Neural cell (in vitro differentiated cells): Measurements from ENCODE around the gene NDUFA8. TPM values are rescaled to one million over a fixed set of nuclear protein-coding genes. Genes with fewer than 3 reads are reported as not detected.

Experiments used
- H2AFZ ChIP-seq: fragments of 200-600, 300-800 bp; sonication (generic), shearing (Covaris generic); 2 replicates; pipeline ENCODE4 v1.6.0; 2014; ENCODE audit warnings: low read depth, mild to moderate bottlenecking, antibody characterized with exemption, low read length, moderate library complexity
- H3F3A ChIP-seq: fragments of 200-600 bp; shearing (Covaris generic); 2 replicates; pipeline ENCODE4 v1.6.1; 2016; ENCODE audit warnings: mild to moderate bottlenecking, moderate library complexity, mixed read lengths, antibody characterized with exemption, low read length; ENCODE audit not compliant: insufficient read depth, poor library complexity, severe bottlenecking
- H3K27ac ChIP-seq: fragments of 200-600, 300-800 bp; sonication (generic), shearing (Covaris generic); 2 replicates; pipeline ENCODE4 v1.5.1; 2014; ENCODE audit warnings: mild to moderate bottlenecking, low read length, moderate library complexity
- H3K27me3 ChIP-seq: fragments of 300-800, 200-600 bp; sonication (generic), shearing (Covaris generic); 2 replicates; pipeline ENCODE4 v1.6.0; 2014; ENCODE audit warnings: mild to moderate bottlenecking, low read depth, low read length, moderate library complexity; ENCODE audit not compliant: insufficient read depth
- H3K36me3 ChIP-seq: fragments of 300-800, 200-600 bp; sonication (generic), shearing (Covaris generic); 2 replicates; pipeline ENCODE4 v1.5.1; 2014; ENCODE audit warnings: mild to moderate bottlenecking, antibody characterized with exemption, low read length, moderate library complexity; ENCODE audit not compliant: insufficient read depth
- H3K4me2 ChIP-seq: fragments of 300-800, 200-600 bp; sonication (generic), shearing (Covaris generic); 2 replicates; pipeline ENCODE4 v1.6.0; 2014; ENCODE audit warnings: mild to moderate bottlenecking, low read length
- H3K4me3 ChIP-seq: fragments of 300-800, 200-600 bp; sonication (generic), shearing (Covaris generic); 2 replicates; pipeline ENCODE4 v1.5.1; 2014; ENCODE audit warnings: mild to moderate bottlenecking, low read length, moderate library complexity
- H3K79me2 ChIP-seq: fragments of 200-600 bp; shearing (Covaris generic); replicated peaks from 2 replicates; pipeline ENCODE4 v1.6.0; 2014; ENCODE audit warnings: mild to moderate bottlenecking, low read length, moderate library complexity; ENCODE audit not compliant: insufficient read depth
- H3K9ac ChIP-seq: fragments of 300-800, 200-600 bp; sonication (generic), shearing (Covaris generic); 2 replicates; pipeline ENCODE4 v1.6.1; 2016; ENCODE audit warnings: mild to moderate bottlenecking, low read length, mixed read lengths
- H3K9me2 ChIP-seq: fragments of 200-600 bp; shearing (Covaris generic); 2 replicates; pipeline ENCODE4 v1.6.1; 2016; ENCODE audit warnings: mild to moderate bottlenecking, low read length, mixed read lengths; ENCODE audit not compliant: insufficient read depth
- H3K9me3 ChIP-seq: fragments of 200-600, 300-800 bp; sonication (generic), shearing (Covaris generic); 2 replicates; pipeline ENCODE4 v1.6.1; 2016; ENCODE audit warnings: mild to moderate bottlenecking, mixed run types, low read length, moderate library complexity, mixed read lengths
- H4K20me1 ChIP-seq: fragments of 200-600 bp; shearing (Covaris generic); 2 replicates; pipeline ENCODE4 v1.6.1; 2016; ENCODE audit warnings: mild to moderate bottlenecking, mixed run types; ENCODE audit not compliant: insufficient read depth
- EP300 ChIP-seq: fragments of 450-650 bp; conservative IDR thresholded peaks from 2 replicates; pipeline ENCODE4 v1.6.1; 2014; ENCODE audit warnings: antibody characterized with exemption, mild to moderate bottlenecking, moderate library complexity; ENCODE audit not compliant: poor library complexity, severe bottlenecking
- EZH2 ChIP-seq: fragments of 200-600, 300-800 bp; shearing (Covaris generic), sonication (generic); IDR thresholded peaks from 2 replicates; pipeline ENCODE4 v1.6.1; 2014; ENCODE audit warnings: antibody characterized with exemption, low read length, borderline replicate concordance, mild to moderate bottlenecking; ENCODE audit not compliant: insufficient read depth, poor library complexity, severe bottlenecking
- MXI1 ChIP-seq: fragments of 450-650 bp; conservative IDR thresholded peaks from 2 replicates; pipeline ENCODE4 v1.6.1; 2014; ENCODE audit warnings: antibody characterized with exemption, mild to moderate bottlenecking; ENCODE audit not compliant: poor library complexity, severe bottlenecking
- POLR2AphosphoS5 ChIP-seq: IDR thresholded peaks from 2 replicates; pipeline ENCODE4 v1.6.1; 2012
- RAD21 ChIP-seq: fragments of 450-650 bp; conservative IDR thresholded peaks from 2 replicates; pipeline ENCODE4 v1.6.1; 2014; ENCODE audit warnings: antibody characterized with exemption, mild to moderate bottlenecking, moderate library complexity
- REST ChIP-seq: IDR thresholded peaks from 2 replicates; pipeline ENCODE4 v1.6.1; 2012; ENCODE audit warnings: borderline replicate concordance
- SMC3 ChIP-seq: fragments of 450-650 bp; conservative IDR thresholded peaks from 2 replicates; pipeline ENCODE4 v1.6.1; 2014; ENCODE audit warnings: antibody characterized with exemption, mild to moderate bottlenecking, moderate library complexity; ENCODE audit not compliant: poor library complexity
- TAF1 ChIP-seq: IDR thresholded peaks from 2 replicates; pipeline ENCODE4 v1.6.1; 2012; ENCODE audit warnings: low read depth
- polyA plus RNA-seq: library from polyadenylated mRNA; depleted of rRNA; stranded (reverse); fragments of >200 nt; gene quantifications from 2 replicates; pipeline ENCODE4 v1.2.3, GENCODE V29; 2014
- TF ChIP-seq, protein P1 (sequence below): fragments of 450-650 bp; IDR thresholded peaks from 2 replicates; pipeline ENCODE4 v1.5.1; 2014; ENCODE audit warnings: antibody characterized with exemption, mild to moderate bottlenecking, moderate library complexity; ENCODE audit not compliant: poor library complexity, severe bottlenecking

The NDUFA8 gene
- polyA plus RNA-seq, 1 donor from 2014 or later: 65.0 TPM

DNA sequence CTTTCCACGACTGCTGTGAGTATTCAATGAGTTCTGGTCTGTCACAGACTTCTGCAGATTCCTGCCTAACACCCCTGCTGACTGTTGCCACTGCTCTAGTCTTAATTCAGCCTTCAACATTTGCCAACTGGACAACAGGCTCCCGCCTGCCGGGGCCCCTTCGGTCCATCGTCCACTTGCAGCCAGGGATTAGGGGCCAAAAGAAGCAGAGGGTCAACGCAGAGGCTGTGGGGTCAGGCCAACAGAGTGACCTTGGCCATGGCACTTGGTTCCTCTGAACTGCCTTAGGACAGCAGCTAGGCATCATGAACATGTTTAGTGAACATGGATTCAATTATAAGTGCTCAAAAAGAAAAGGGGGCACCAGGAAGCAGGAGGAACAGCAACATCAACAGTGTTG is 28.8 kb upstream of the NDUFA8 start:
- H3K4me2 ChIP-seq: no peak overlapping the region
- H3K27me3 ChIP-seq: no peaks in the 10 kb centered on the region
- no peak overlapping the region for H2AFZ ChIP-seq
- H3K79me2 ChIP-seq: no peaks in the 10 kb centered on the region
- TF ChIP-seq, protein P1, sequence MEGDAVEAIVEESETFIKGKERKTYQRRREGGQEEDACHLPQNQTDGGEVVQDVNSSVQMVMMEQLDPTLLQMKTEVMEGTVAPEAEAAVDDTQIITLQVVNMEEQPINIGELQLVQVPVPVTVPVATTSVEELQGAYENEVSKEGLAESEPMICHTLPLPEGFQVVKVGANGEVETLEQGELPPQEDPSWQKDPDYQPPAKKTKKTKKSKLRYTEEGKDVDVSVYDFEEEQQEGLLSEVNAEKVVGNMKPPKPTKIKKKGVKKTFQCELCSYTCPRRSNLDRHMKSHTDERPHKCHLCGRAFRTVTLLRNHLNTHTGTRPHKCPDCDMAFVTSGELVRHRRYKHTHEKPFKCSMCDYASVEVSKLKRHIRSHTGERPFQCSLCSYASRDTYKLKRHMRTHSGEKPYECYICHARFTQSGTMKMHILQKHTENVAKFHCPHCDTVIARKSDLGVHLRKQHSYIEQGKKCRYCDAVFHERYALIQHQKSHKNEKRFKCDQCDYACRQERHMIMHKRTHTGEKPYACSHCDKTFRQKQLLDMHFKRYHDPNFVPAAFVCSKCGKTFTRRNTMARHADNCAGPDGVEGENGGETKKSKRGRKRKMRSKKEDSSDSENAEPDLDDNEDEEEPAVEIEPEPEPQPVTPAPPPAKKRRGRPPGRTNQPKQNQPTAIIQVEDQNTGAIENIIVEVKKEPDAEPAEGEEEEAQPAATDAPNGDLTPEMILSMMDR: no peak
- TF ChIP-seq EP300 (no peak), RAD21 (no peak), TAF1 (no peak), EZH2 (no peak), REST (no peak), MXI1 (no peak), POLR2AphosphoS5 (no peak), SMC3 (no peak)
- no peak overlapping the region for H3K4me3 ChIP-seq
- no peaks in the 10 kb centered on the region for H4K20me1 ChIP-seq
- H3K27ac ChIP-seq: no peak overlapping the region
- no peaks in the 10 kb centered on the region for H3F3A ChIP-seq
- no peaks in the 10 kb centered on the region for H3K9me3 ChIP-seq
- H3K9ac ChIP-seq: no peak overlapping the region
- no peaks in the 10 kb centered on the region for H3K36me3 ChIP-seq
- no peaks in the 10 kb centered on the region for H3K9me2 ChIP-seq

- H3K4me2 ChIP-seq: no peak overlapping the region
- H4K20me1 ChIP-seq: no peaks in the 10 kb centered on the region
- TF ChIP-seq REST: no peak
- TF ChIP-seq, protein P1: no peak
- TF ChIP-seq MXI1: no peak
- TF ChIP-seq SMC3: no peak
- no peak for TF ChIP-seq TAF1
- TF ChIP-seq POLR2AphosphoS5: no peak
- TF ChIP-seq EZH2: no peak
- no peak overlapping the region for H3K4me3 ChIP-seq
- H3K9ac ChIP-seq: no peak overlapping the region
- no peaks in the 10 kb centered on the region for H3K9me2 ChIP-seq
- no peaks in the 10 kb centered on the region for H3K79me2 ChIP-seq
- H2AFZ ChIP-seq: no peak overlapping the region
- H3K27me3 ChIP-seq: no peaks in the 10 kb centered on the region
- H3F3A ChIP-seq: no peaks in the 10 kb centered on the region
- H3K9me3 ChIP-seq: no peaks in the 10 kb centered on the region
- no peaks in the 10 kb centered on the region for H3K36me3 ChIP-seq
- no peak overlapping the region for H3K27ac ChIP-seq
Measured at GRCh38 chr9:122186777-122187470, 27.3 kb upstream of the NDUFA8 start.
